ENCODE data around the gene STIM1. TPM values are rescaled to one million over a fixed set of nuclear protein-coding genes. Genes with fewer than 3 reads are reported as not detected.
A peak's percentile ranks its signal among the peaks of the same experiment; 100 is the strongest.

The STIM1 gene
- total RNA-seq, 1 experiment from 2014 or later, result 15.2 TPM

DNA sequence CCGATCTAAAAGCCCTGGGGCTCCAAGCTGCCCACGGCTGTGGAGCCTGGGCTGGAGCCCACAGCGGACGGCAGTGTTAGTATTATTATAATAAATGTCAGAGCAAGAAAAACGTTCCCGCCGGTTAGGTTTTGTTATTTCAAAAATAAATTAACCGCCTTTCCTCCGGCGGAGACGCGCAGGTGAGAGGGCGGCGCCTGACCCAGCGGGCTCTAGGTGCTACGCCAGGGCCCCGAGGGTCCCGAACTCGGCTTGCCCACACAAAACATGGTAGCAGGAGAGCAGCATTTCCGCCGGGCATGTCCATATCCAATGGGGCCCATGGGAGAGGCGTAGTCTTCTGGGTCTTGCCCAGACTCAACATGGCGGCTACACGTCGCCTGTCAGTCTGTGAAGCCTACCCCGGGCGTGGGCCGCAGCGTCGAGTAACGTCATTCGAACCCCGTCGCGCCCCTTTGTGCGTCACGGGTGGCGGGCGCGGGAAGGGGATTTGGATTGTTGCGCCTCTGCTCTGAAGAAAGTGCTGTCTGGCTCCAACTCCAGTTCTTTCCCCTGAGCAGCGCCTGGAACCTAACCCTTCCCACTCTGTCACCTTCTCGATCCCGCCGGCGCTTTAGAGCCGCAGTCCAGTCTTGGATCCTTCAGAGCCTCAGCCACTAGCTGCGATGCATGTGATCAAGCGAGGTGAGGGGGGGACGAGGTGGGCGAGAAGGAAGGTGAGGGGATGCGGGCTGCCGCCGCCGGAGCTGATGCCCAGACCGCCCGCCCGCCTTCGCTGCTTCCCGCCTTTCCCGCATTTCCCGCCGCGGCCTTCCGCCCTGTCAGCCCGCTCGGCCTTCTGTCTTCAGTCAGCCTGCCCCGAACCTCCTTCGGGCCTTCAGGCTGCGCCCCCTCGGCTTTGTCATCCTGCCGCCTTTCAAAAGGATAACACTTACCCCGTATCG lies 239.2 kb downstream of the STIM1 start, which contains the start of gene RRM1:
RRM1 (plus strand) TSS at position 452 of the 944 bp plus-strand sequence; CDS start at position 666, 214 bp downstream.
- H3K27me3 ChIP-seq (ENCODE audit: insufficient read depth, low read length), result no peaks in the 10 kb centered on the region
- no peak within 1 kb of the TSS for H2BK20ac ChIP-seq (ENCODE audit: low read depth, low read length, poor library complexity, severe bottlenecking)
- peaks cover 2% of the 10 kb centered on the region for H3K79me1 ChIP-seq (ENCODE audit: insufficient read depth, low read depth, low read length, poor library complexity, severe bottlenecking)
- H2BK120ac ChIP-seq (ENCODE audit: low read depth, low read length, poor library complexity, severe bottlenecking), result no peak within 1 kb of the TSS
- H2BK15ac ChIP-seq (ENCODE audit: low read depth, low read length), result no peak within 1 kb of the TSS
- no peak within 1 kb of the TSS for H3K23ac ChIP-seq (ENCODE audit: insufficient read length, low read depth, low read length)
- H3K14ac ChIP-seq (ENCODE audit: insufficient read depth, low read length), result peak within 1 kb of the TSS; percentile 95; the same call in 1 of the 2 replicates
- no peak within 1 kb of the TSS for H3K56ac ChIP-seq (ENCODE audit: insufficient read length, low read depth, low read length)
- no peaks in the 10 kb centered on the region for H4K20me1 ChIP-seq (ENCODE audit: control insufficient read depth, insufficient read depth, insufficient read length)
- peaks cover 0 to 17% (median 3%) of the 10 kb centered on the region in 3 experiments; a peak in 3 of 7 replicates for H3K36me3 Mint-ChIP-seq (ENCODE audit: insufficient read depth in 1 of 3, low read depth in 3 of 3)
- no peaks in the 10 kb centered on the region for H3K9me3 Mint-ChIP-seq
- no peak within 1 kb of the TSS for H4K8ac ChIP-seq (replicated peaks; ENCODE audit: insufficient read length, low read depth, low read length)
- H3T11ph ChIP-seq (ENCODE audit: low read length), result no peak within 1 kb of the TSS
- H3K4me3 Mint-ChIP-seq, result peak within 1 kb of the TSS; percentile 95 to 96
- H3K79me2 ChIP-seq (ENCODE audit: insufficient read depth, low read length), result no peaks in the 10 kb centered on the region; the same call in 1 of the 2 replicates
- no peak within 1 kb of the TSS for H4K5ac ChIP-seq (ENCODE audit: insufficient read length, low read depth, low read length)
- no peak within 1 kb of the TSS for H2AK5ac ChIP-seq (ENCODE audit: insufficient read length, low read length)
- peak within 1 kb of the TSS; percentile 94 to 98 (median 98) for H3K27ac Mint-ChIP-seq
- H3K9me3 ChIP-seq (ENCODE audit: control insufficient read depth, low read depth, low read length), result no peaks in the 10 kb centered on the region
- H3K4me2 ChIP-seq (ENCODE audit: insufficient read depth, insufficient read length, low read length), result peak within 1 kb of the TSS; percentile 99
- peak within 1 kb of the TSS; percentile 87 for H3K18ac ChIP-seq (ENCODE audit: insufficient read length, low read depth, low read length)
- TF ChIP-seq, protein P1, sequence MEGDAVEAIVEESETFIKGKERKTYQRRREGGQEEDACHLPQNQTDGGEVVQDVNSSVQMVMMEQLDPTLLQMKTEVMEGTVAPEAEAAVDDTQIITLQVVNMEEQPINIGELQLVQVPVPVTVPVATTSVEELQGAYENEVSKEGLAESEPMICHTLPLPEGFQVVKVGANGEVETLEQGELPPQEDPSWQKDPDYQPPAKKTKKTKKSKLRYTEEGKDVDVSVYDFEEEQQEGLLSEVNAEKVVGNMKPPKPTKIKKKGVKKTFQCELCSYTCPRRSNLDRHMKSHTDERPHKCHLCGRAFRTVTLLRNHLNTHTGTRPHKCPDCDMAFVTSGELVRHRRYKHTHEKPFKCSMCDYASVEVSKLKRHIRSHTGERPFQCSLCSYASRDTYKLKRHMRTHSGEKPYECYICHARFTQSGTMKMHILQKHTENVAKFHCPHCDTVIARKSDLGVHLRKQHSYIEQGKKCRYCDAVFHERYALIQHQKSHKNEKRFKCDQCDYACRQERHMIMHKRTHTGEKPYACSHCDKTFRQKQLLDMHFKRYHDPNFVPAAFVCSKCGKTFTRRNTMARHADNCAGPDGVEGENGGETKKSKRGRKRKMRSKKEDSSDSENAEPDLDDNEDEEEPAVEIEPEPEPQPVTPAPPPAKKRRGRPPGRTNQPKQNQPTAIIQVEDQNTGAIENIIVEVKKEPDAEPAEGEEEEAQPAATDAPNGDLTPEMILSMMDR (conservative IDR thresholded peaks at IDR 0.05), result no peak
- peak within 1 kb of the TSS; percentile 92 for H3K9ac ChIP-seq (ENCODE audit: extremely low read depth, insufficient read length, low read length)
- peak; percentile 99 for DNase-seq
- no peak within 1 kb of the TSS for H2BK12ac ChIP-seq (ENCODE audit: insufficient read length, low read depth, low read length)
- no CpG with 5 or more reads among the region's 74 CpGs for WGBS (ENCODE audit: extremely low coverage, insufficient read length, low lambda C conversion rate)
- peaks cover 9% of the 10 kb centered on the region for H3K23me2 ChIP-seq (ENCODE audit: insufficient read length, low read depth, low read length, poor library complexity, severe bottlenecking)
- no peaks in the 10 kb centered on the region; the same call in 1 of the 2 replicates for H3K4me1 ChIP-seq (ENCODE audit: insufficient read depth, low read length)
- peak within 1 kb of the TSS; percentile 80 for H3K27ac ChIP-seq (ENCODE audit: insufficient read length, low read depth, low read length)
- H3K4me1 Mint-ChIP-seq, result peaks cover 16 to 18% of the 10 kb centered on the region in 2 experiments
- no peak within 1 kb of the TSS for H2BK5ac ChIP-seq (ENCODE audit: insufficient read length, low read length)
- no peak within 1 kb of the TSS for H3K4ac ChIP-seq (ENCODE audit: low read depth, low read length)
- H3K27me3 Mint-ChIP-seq (ENCODE audit: low read depth), result no peaks in the 10 kb centered on the region
- H2AFZ ChIP-seq (ENCODE audit: low read length), result no peak within 1 kb of the TSS
- no peak within 1 kb of the TSS for H4K91ac ChIP-seq (ENCODE audit: insufficient read length, low read depth, low read length)

Measured in H9 (cell line).